GM23338 (cell line): ENCODE data around the gene BBS1. TPM values are rescaled to one million over a fixed set of nuclear protein-coding genes. Genes with fewer than 3 reads are reported as not detected.

Experiments used
- ATAC-seq: fragments of 200-7000 bp; cut with Tn5 transposase; 3 replicates; pipeline ENCODE4 v1.9.1; 2020
- DNase-seq: peaks from one replicate; pipeline ENCODE4 v3.0.0-alpha.2; 2015; ENCODE audit warnings: low spot score
- H2AFZ ChIP-seq: fragments of 200-600 bp; sonication (generic); 2 replicates; pipeline ENCODE4 v1.8.0; 2016; ENCODE audit warnings: antibody characterized with exemption, mild to moderate bottlenecking, moderate library complexity
- H3F3A ChIP-seq: fragments of 200-600 bp; sonication (generic); replicated peaks from 2 replicates; pipeline ENCODE4 v1.8.0; 2017; ENCODE audit warnings: antibody characterized with exemption, mixed run types, low read depth
- H3K27ac ChIP-seq: fragments of 200-600 bp; sonication (generic); 2 replicates; pipeline ENCODE4 v1.6.1; 2016; ENCODE audit warnings: low read depth
- H3K27me3 ChIP-seq: fragments of 200-600 bp; sonication (generic); 2 replicates; pipeline ENCODE4 v1.8.0; 2016; ENCODE audit warnings: mild to moderate bottlenecking, mixed run types, moderate library complexity; ENCODE audit not compliant: insufficient read depth
- H3K36me3 ChIP-seq: fragments of 200-600 bp; sonication (generic); 2 replicates; pipeline ENCODE4 v1.8.0; 2016; ENCODE audit warnings: mild to moderate bottlenecking; ENCODE audit not compliant: insufficient read depth
- H3K4me1 ChIP-seq: fragments of 200-600 bp; sonication (generic); 2 replicates; pipeline ENCODE4 v1.8.0; 2016; ENCODE audit warnings: mild to moderate bottlenecking, moderate library complexity; ENCODE audit not compliant: insufficient read depth
- H3K4me2 ChIP-seq: fragments of 200-600 bp; sonication (generic); 2 replicates; pipeline ENCODE4 v1.7.1; 2017; ENCODE audit warnings: mixed run types
- H3K4me3 ChIP-seq: fragments of 200-600 bp; sonication (generic); 2 replicates; pipeline ENCODE4 v1.6.1; 2016; ENCODE audit warnings: mixed run types
- H3K79me2 ChIP-seq: fragments of 200-600 bp; sonication (generic); replicated peaks from 2 replicates; pipeline ENCODE4 v1.8.0; 2017; ENCODE audit warnings: mild to moderate bottlenecking; ENCODE audit not compliant: insufficient read depth
- H3K9me2 ChIP-seq: fragments of 200-600 bp; sonication (generic); 2 replicates; pipeline ENCODE4 v1.8.0; 2017; ENCODE audit not compliant: insufficient read depth
- H4K20me1 ChIP-seq: fragments of 200-600 bp; sonication (generic); replicated peaks from 2 replicates; pipeline ENCODE4 v1.8.0; 2017; ENCODE audit warnings: mild to moderate bottlenecking; ENCODE audit not compliant: insufficient read depth
- H3K27ac Mint-ChIP-seq: 2 replicates; pipeline ENCODE4 v1.8.0; 2020; ENCODE audit warnings: inconsistent platforms, mild to moderate bottlenecking, moderate library complexity, mixed read lengths
- H3K27me3 Mint-ChIP-seq: 3 replicates; pipeline ENCODE4 v1.8.0; 2022; ENCODE audit warnings: low read depth, mild to moderate bottlenecking, moderate library complexity, mixed read lengths, inconsistent platforms; ENCODE audit not compliant: insufficient read depth, poor library complexity
- H3K36me3 Mint-ChIP-seq: 3 replicates; pipeline ENCODE4 v1.8.0; 2021; ENCODE audit warnings: low read depth, mild to moderate bottlenecking, inconsistent platforms, moderate library complexity, mixed read lengths
- H3K4me1 Mint-ChIP-seq: 3 replicates; pipeline ENCODE4 v1.8.0; 2020; ENCODE audit warnings: mild to moderate bottlenecking, inconsistent platforms, mixed read lengths
- H3K4me3 Mint-ChIP-seq: 3 replicates; pipeline ENCODE4 v1.8.0; 2021; ENCODE audit warnings: moderate library complexity, mild to moderate bottlenecking, inconsistent platforms, mixed read lengths
- H3K9me3 Mint-ChIP-seq: 3 replicates; pipeline ENCODE4 v1.8.0; 2020; ENCODE audit warnings: moderate library complexity, mild to moderate bottlenecking, inconsistent platforms, mixed read lengths
- CREB1 ChIP-seq: fragments of 250-450 bp; sonication (Bioruptor Pico); IDR thresholded peaks from 2 replicates; pipeline ENCODE4 v1.5.0; 2020; ENCODE audit warnings: low read depth, mild to moderate bottlenecking, moderate library complexity
- CTCF ChIP-seq, 2 experiments: fragments of 200-600 bp in 1 of 2; sonication (generic) in 1 of 2; conservative IDR thresholded peaks; 2 replicates each; pipeline versions ENCODE4 v1.5.1 to v1.6.1; 2016 to 2017; ENCODE audit warnings: antibody characterized with exemption in 2 of 2, low read depth in 2 of 2, mild to moderate bottlenecking in 2 of 2, moderate library complexity in 1 of 2
- EZH2 ChIP-seq: fragments of 200-600 bp; sonication (generic); IDR thresholded peaks from one replicate; pipeline ENCODE4 v1.8.0; 2017; ENCODE audit warnings: antibody characterized with exemption, mild to moderate bottlenecking, low read depth; ENCODE audit not compliant: unreplicated experiment
- EZH2phosphoT487 ChIP-seq: fragments of 200-600 bp; sonication (generic); IDR thresholded peaks from one replicate; pipeline ENCODE4 v1.8.1; 2018; ENCODE audit warnings: antibody characterized with exemption; ENCODE audit not compliant: unreplicated experiment
- NANOG ChIP-seq: IDR thresholded peaks from 2 replicates; pipeline ENCODE4 v1.6.1; 2016; ENCODE audit warnings: antibody characterized with exemption, borderline replicate concordance
- POLR2AphosphoS5 ChIP-seq: IDR thresholded peaks from 2 replicates; pipeline ENCODE4 v1.6.1; 2016; ENCODE audit warnings: antibody characterized with exemption, low read depth
- REST ChIP-seq: IDR thresholded peaks from one replicate; pipeline ENCODE4 v1.6.1; 2018; ENCODE audit warnings: antibody characterized with exemption; ENCODE audit not compliant: unreplicated experiment
- STAT1 ChIP-seq: IDR thresholded peaks from one replicate; pipeline ENCODE4 v1.6.1; 2016; ENCODE audit warnings: antibody characterized with exemption; ENCODE audit not compliant: unreplicated experiment
- ZNF114 ChIP-seq: fragments of 250-450 bp; sonication (Bioruptor Pico); IDR thresholded peaks from 2 replicates; pipeline ENCODE4 v1.5.0; 2020; ENCODE audit warnings: mild to moderate bottlenecking, moderate library complexity
- ZNF331 ChIP-seq: fragments of 250-450 bp; sonication (Bioruptor Pico); IDR thresholded peaks from 2 replicates; pipeline ENCODE4 v1.5.0; 2020; ENCODE audit warnings: low read depth, mild to moderate bottlenecking, moderate library complexity
- polyA plus RNA-seq: library from polyadenylated mRNA; unstranded; fragments of >200 nt; fragmentation: Nextera tagmentation; extraction: Ambion mirVana; gene quantifications from 2 replicates; pipeline ENCODE4 v1.2.1, GENCODE V29; 2016
- total RNA-seq: library from RNA; depleted of rRNA; stranded (reverse); fragments of >200 nt; shearing (Covaris generic); gene quantifications from 2 replicates; pipeline ENCODE4 v1.2.3, GENCODE V29; 2014
- TF ChIP-seq, protein P1 (sequence below): fragments of 250-450 bp; sonication (Bioruptor Pico); IDR thresholded peaks from 2 replicates; pipeline ENCODE4 v1.5.0; 2020; ENCODE audit warnings: mild to moderate bottlenecking, moderate library complexity

Gene BBS1
- total and polyA plus RNA-seq, 2 experiments from 2014 or later = 11.6 to 41.3 TPM

DNA sequence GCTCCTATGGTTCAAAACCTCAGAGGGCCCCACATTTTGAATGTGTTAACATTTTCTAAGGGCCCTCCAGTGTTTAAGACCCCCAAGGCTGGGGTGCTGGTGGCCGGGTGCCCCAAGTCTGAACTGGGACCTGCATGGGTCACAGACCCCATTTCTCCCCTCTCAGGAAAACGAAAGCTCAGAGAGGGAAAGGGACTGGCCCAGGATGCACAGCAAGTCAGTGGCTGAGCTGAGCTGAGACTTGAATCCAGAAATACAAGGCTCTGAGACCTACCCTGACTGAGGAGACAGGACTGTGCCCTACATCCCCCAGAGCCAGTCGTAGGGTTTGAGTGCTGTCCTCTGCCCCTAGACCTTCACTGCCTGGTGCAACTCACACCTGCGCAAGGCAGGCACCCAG, 40.5 kb downstream of the BBS1 start:
- TF ChIP-seq EZH2phosphoT487 = no peak
- TF ChIP-seq NANOG = no peak
- TF ChIP-seq REST = no peak
- TF ChIP-seq ZNF114 (CRISPR knock-in tag) = no peak
- no peak for TF ChIP-seq CREB1 (CRISPR knock-in tag)
- TF ChIP-seq CTCF (conservative IDR thresholded peaks at IDR 0.05; ENCODE audit: low read depth in 2 of 2) = no peak
- no peak for TF ChIP-seq STAT1
- TF ChIP-seq ZNF331 (CRISPR knock-in tag) = no peak
- no peak for TF ChIP-seq POLR2AphosphoS5
- TF ChIP-seq, protein P1, sequence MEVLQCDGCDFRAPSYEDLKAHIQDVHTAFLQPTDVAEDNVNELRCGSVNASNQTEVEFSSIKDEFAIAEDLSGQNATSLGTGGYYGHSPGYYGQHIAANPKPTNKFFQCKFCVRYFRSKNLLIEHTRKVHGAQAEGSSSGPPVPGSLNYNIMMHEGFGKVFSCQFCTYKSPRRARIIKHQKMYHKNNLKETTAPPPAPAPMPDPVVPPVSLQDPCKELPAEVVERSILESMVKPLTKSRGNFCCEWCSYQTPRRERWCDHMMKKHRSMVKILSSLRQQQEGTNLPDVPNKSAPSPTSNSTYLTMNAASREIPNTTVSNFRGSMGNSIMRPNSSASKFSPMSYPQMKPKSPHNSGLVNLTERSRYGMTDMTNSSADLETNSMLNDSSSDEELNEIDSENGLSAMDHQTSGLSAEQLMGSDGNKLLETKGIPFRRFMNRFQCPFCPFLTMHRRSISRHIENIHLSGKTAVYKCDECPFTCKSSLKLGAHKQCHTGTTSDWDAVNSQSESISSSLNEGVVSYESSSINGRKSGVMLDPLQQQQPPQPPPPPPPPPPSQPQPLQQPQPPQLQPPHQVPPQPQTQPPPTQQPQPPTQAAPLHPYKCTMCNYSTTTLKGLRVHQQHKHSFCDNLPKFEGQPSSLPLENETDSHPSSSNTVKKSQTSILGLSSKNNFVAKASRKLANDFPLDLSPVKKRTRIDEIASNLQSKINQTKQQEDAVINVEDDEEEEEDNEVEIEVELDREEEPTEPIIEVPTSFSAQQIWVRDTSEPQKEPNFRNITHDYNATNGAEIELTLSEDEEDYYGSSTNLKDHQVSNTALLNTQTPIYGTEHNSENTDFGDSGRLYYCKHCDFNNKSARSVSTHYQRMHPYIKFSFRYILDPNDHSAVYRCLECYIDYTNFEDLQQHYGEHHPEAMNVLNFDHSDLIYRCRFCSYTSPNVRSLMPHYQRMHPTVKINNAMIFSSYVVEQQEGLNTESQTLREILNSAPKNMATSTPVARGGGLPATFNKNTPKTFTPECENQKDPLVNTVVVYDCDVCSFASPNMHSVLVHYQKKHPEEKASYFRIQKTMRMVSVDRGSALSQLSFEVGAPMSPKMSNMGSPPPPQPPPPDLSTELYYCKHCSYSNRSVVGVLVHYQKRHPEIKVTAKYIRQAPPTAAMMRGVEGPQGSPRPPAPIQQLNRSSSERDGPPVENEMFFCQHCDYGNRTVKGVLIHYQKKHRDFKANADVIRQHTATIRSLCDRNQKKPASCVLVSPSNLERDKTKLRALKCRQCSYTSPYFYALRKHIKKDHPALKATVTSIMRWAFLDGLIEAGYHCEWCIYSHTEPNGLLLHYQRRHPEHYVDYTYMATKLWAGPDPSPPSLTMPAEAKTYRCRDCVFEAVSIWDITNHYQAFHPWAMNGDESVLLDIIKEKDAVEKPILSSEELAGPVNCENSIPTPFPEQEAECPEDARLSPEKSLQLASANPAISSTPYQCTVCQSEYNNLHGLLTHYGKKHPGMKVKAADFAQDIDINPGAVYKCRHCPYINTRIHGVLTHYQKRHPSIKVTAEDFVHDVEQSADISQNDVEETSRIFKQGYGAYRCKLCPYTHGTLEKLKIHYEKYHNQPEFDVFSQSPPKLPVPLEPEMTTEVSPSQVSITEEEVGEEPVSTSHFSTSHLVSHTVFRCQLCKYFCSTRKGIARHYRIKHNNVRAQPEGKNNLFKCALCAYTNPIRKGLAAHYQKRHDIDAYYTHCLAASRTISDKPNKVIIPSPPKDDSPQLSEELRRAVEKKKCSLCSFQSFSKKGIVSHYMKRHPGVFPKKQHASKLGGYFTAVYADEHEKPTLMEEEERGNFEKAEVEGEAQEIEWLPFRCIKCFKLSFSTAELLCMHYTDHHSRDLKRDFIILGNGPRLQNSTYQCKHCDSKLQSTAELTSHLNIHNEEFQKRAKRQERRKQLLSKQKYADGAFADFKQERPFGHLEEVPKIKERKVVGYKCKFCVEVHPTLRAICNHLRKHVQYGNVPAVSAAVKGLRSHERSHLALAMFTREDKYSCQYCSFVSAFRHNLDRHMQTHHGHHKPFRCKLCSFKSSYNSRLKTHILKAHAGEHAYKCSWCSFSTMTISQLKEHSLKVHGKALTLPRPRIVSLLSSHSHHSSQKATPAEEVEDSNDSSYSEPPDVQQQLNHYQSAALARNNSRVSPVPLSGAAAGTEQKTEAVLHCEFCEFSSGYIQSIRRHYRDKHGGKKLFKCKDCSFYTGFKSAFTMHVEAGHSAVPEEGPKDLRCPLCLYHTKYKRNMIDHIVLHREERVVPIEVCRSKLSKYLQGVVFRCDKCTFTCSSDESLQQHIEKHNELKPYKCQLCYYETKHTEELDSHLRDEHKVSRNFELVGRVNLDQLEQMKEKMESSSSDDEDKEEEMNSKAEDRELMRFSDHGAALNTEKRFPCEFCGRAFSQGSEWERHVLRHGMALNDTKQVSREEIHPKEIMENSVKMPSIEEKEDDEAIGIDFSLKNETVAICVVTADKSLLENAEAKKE (CRISPR knock-in tag) = no peak
- no peak for TF ChIP-seq EZH2
- H3K4me1 ChIP-seq = peaks cover 21% of the 10 kb centered on the region
- no peaks in the 10 kb centered on the region for H3K9me2 ChIP-seq
- no peak overlapping the region for H3K4me3 ChIP-seq
- no peaks in the 10 kb centered on the region for H3K36me3 ChIP-seq
- no peak overlapping the region for H3K27ac ChIP-seq
- Mint-ChIP-seq H3K4me3 (no peak overlapping the region), H3K27ac (no peak overlapping the region), H3K4me1 (peaks cover 23% of the 10 kb centered on the region), H3K36me3 (peaks cover 4% of the 10 kb centered on the region; the same call in 1 of the 3 replicates), H3K27me3 (peaks cover 12% of the 10 kb centered on the region), H3K9me3 (no peaks in the 10 kb centered on the region)
- no peak overlapping the region for H2AFZ ChIP-seq
- peaks cover 7% of the 10 kb centered on the region for H4K20me1 ChIP-seq
- H3K79me2 ChIP-seq = no peaks in the 10 kb centered on the region
- H3K27me3 ChIP-seq = no peaks in the 10 kb centered on the region
- no peaks in the 10 kb centered on the region for H3F3A ChIP-seq
- no peak overlapping the region for H3K4me2 ChIP-seq
- no peak for ATAC-seq
- no peak for DNase-seq
